Mammary epithelial cell (primary cell): ENCODE data around the gene TEX44.

Experiments used
- CTCF ChIP-seq, 2 donors: IDR thresholded peaks in 1 of 2; conservative IDR thresholded peaks in 1 of 2; 2 replicates each; pipeline ENCODE4 v1.5.1; 2011 to 2012; ENCODE audit warnings: inconsistent platforms in 2 of 2, low read length in 2 of 2, mild to moderate bottlenecking in 2 of 2, control low read depth in 1 of 2, low read depth in 1 of 2; ENCODE audit not compliant: insufficient read depth in 1 of 2; ENCODE audit errors: extremely low read depth in 1 of 2
- EZH2 ChIP-seq: IDR thresholded peaks from 2 replicates; pipeline ENCODE4 v1.6.1; 2012; ENCODE audit warnings: low read length, inconsistent platforms, borderline replicate concordance

- TF ChIP-seq CTCF (conservative IDR thresholded peaks at IDR 0.05 in 1 of 2, IDR thresholded peaks at IDR 0.05 in 1 of 2; ENCODE audit: extremely low read depth in 1 of 2, insufficient read depth in 1 of 2, low read depth in 1 of 2, low read length in 2 of 2) (no peak), EZH2 (no peak)
These were observed 23.8 kb upstream of the TEX44 start for GRCh38 chr2:231568785-231569435.
